ENCODE results near the gene MNT. TPM values are rescaled to one million over a fixed set of nuclear protein-coding genes. Genes with fewer than 3 reads are reported as not detected.

MNT gene
- total RNA-seq, 1 experiment from 2014 or later: 3.2 TPM

DNA sequence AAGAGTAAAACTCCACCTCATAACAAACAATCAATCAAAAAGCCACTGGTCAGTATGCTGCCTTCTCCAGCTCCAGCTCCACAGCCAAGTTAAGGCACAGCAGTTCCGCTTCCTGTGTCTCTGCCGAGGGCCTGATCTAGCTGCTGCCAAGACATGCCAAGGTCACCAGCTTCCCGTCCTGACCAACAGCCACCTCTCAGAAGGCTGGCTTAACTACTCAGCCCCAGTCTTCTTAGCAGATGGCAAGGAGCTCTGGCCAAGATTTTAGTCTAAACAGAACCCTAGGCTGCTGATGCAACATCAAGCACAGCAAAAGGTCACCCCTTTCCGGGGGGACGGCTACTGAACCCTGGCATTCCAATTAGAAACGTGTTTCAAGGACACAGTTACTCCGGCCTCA lies 17.7 kb upstream of the MNT start:
- in situ Hi-C loops (cut with HindIII; ENCODE audit: low sequenced_read_pairs): no loop called here
- DNase-seq (ENCODE audit: low spot score): peak; percentile 82

DNA sequence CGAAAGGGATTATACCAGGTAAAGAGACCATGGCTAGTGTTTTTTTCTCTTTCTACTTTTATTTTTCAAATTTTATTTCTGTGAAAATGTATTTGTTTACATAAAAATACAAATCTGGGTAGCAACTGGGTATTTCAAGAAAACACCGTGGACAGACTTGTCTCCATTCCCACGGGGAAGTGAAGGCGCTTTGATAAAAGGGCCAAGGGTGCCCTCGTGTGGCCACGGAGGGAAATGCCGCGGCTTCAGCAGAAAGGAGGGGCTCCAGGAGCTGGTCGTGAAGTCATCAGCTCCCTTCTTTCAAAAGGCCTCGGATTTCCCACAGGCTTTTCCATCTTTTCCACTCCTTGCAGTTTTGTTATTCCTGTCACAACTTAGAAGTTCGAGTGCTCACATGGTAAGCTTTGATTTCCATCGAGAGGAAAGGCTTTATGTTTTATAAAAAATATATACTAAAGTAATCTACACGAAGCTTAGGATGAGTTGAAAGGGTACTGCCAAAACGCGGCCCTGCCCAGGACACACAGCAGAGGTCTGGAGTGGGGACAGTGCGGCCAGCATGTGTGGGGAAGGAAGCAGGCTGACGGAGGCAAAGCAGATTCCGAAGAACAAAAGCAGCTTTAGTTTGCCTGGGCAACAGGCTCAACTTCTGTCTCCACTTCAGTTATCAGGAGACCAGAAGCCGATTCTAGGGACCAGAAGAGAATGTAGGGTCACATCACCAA lies 15.3 kb upstream of the MNT start:
- in situ Hi-C loops (cut with HindIII; ENCODE audit: low sequenced_read_pairs): no loop called here
- DNase-seq (ENCODE audit: low spot score): peak; percentile 93

DNA sequence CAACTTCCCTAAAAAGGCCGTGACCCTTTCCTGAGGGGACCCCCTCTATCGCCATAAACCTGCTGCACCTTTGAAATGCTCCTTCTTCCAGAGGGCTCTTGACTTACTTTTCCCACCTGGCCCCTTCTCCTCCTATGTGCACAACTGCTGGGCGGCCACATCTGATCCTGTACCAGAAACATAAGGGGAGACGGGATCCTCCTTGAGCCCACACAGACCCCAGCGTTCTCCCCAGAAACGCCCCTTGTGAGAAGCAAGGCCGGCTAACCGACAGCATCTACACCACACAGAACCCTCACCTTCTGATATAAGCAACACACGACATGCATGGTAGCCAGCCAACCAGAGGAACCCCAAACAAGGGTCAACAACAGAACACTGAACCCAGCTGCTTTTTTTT lies 14.2 kb upstream of the MNT start:
- DNase-seq (ENCODE audit: low spot score): no peak
- in situ Hi-C loops (cut with HindIII; ENCODE audit: low sequenced_read_pairs): no loop called here

DNA sequence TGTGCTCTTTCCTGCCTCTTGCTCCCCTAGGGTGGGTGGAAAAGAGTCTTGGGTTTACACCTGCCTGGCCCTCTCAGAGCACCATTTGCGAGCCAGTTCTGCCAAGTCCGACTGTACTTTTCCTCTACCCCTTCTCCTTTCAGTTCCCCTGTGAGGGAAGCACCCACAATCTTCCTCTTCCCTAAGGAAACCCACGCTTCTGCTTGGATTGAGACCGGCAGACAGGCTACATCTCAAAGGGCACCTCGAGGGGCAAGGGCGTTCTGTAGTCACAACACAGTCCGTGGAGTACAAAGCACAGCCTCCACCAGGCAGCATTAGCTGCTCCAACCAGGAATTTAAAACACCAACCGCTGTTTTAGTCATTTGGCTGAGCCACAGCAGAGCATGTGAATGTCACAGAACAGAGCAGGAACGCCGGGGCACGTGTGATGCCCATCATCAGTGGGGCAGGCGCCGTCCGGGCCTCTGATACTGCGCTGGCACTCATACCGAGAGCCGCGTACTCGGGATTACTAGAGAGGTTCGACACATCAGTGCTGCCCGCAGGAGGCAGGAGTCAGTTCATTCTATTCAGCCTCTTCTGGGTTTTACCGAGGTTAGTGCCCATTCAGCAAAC lies 13.7 kb upstream of the MNT start:
- in situ Hi-C loops (cut with HindIII; ENCODE audit: low sequenced_read_pairs): no loop called here
- DNase-seq (ENCODE audit: low spot score): no peak

- peak; percentile 91 for DNase-seq (ENCODE audit: low spot score)
Observed at GRCh38 chr17:2412561-2413021, 11.7 kb upstream of the MNT start.

GRCh38 chr17:2410951-2411350 lies 10.1 kb upstream of the MNT start:
- no peak for DNase-seq (ENCODE audit: low spot score)
- in situ Hi-C loops (cut with HindIII; ENCODE audit: low sequenced_read_pairs): no loop called here

More at GRCh38 chr17:2412561-2413021, 11.7 kb upstream of the MNT start:
- in situ Hi-C loops (cut with HindIII; ENCODE audit: low sequenced_read_pairs): no loop called here

DNA sequence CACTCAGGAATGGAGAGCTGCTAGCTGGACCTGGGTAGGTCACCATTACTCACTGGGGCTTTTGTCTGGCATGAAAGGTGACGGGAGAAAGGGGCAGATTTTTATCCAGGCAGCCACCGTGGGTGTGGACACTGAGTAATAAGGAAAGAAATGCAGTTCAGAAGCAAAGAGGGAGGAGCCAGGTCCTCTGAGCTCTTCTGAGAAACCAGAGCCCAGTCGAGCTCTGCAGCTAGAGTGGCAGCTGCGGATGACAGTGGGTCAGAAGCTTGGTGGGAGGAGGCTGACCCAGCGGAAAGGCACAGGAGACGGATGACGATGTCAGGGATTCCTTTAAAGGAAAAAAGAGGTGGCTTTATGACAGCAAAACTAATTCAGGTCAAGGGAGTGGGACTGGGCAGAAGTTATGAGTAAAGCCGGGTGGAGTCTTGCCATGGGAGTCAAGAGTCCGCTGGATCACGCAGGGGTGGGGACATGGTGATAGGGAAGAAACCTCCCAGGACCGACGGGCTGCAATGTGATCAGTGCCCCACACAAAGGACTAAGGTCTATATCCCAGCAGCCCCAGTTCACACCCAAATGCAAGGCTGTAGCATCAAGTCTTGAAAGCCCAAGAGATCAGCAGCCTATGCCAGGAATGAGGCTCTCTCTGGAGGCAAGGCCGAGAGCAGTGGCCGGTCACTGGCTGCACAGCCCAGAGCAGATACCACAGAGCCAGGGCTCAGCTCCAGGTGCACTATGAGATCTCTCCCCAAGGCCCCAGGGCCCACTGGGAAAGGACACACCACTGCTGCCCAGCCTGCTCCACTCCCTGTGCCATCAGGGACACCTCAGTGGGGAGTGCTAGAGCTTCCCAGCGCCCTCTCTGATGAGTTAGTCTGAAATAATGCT lies 6.3 kb upstream of the MNT start:
- in situ Hi-C loops (cut with HindIII; ENCODE audit: low sequenced_read_pairs): no loop called here
- DNase-seq (ENCODE audit: low spot score): no peak

DNA sequence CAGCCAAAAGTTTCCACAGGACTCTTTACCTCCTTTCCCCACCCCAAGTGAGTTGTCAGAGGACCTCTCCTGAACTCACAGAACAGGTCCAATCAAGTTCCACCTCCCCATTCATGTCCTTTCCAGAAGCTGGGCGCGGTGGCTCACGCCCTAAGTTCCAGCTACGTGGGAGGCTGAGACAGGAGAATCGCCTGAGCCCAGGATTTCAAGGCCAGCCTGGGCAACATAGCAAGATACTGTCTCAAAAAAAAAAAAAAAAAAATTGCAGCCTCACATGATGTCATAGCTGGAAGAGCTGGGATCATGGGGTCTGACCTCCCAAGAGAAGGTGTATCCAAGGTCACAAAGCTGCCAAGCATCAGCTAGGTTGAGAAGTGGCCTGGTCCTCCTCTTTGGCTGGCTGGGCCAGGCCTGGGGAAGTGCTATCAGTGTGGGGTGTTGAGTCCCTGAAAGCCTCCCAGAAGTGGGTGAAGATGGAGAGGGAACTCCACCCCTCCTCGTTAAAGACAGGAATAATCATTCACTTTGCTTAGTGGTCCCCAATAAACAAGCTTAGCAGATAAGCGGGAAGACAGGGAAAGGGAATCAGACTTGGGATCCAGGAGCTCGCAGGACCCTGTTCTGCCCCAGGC lies 5.5 kb upstream of the MNT start:
- in situ Hi-C loops (cut with HindIII; ENCODE audit: low sequenced_read_pairs): no loop called here
- DNase-seq (ENCODE audit: low spot score): no peak

DNA sequence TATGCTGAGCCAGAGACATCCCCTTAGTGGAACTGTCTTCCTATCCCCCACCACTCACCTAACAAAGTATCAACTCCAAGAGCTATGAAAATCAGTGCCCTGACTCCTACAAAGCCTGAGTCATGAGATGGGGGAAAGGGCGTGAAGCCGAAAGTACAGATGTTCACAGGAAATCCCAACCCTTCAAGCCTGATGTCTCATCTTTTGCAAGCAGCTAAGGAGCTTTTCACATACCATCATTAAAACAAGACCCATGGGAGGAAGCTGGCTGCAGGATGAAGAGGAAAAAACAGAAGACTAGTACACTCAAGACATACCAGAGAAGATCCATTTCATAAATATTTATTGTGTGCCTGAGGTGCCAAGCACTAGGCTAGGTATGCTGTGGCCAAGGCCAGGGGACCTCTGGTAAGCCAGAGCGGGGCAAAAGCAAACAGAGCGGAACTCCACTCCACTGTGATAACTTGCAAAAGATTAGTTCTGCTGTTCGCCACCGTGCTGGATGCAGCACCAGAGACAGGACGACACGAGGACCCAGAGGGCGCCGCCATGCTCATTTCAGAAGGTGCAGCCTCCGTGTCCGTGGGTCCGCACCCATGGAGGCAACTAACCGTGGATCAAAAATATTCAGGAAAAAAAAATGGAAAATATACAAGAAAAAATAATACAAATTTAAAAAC lies 4.5 kb upstream of the MNT start:
- DNase-seq (ENCODE audit: low spot score): no peak
- in situ Hi-C loops (cut with HindIII; ENCODE audit: low sequenced_read_pairs): no loop called here

DNA sequence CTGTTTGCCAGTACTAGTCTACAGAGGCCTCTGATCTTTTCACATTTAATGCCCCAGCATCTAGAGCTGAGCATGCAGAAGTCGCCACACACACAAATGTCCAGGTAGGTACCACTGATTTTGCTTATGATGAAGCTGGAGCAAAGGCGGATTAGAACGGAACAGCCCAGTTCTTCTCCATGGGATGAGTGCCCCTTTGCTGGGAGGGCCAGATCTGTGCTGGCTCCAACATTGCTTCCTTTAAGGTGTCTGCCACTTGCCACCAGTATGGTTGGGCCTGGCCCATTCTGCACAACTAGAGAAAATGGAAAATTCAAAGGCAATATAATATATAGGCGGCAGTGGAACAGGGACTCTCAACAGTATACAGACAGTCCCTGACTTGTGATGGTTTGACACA lies 2.2 kb upstream of the MNT start:
- in situ Hi-C loops (cut with HindIII; ENCODE audit: low sequenced_read_pairs): no loop called here
- DNase-seq (ENCODE audit: low spot score): no peak

DNA sequence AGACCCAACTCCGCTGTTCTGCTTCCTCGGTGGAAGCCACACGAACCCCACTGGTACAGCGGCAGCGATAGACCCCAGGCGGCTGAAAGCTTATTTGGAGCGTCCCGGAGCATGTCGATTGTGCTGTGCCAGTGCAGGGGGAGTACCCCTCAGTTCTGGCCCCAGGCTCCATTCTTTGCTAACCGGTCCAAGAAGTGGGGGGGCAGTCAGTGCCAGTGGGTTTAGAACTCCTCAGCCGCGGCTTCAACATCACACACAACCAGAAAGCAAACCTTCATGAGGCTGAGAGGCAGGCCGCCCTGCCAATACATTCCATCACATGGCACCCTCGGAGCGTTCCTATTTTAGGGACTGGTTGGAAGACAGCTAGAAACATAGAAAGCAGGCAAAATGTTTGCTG lies 1.7 kb upstream of the MNT start:
- DNase-seq (ENCODE audit: low spot score): no peak
- in situ Hi-C loops (cut with HindIII; ENCODE audit: low sequenced_read_pairs): no loop called here

- in situ Hi-C loops (cut with HindIII; ENCODE audit: low sequenced_read_pairs): no loop called here
- peak; percentile 98 for DNase-seq (ENCODE audit: low spot score)
Observed at GRCh38 chr17:2401426-2402221, 764 bp upstream of the MNT start.

- DNase-seq (ENCODE audit: low spot score): peak; percentile 48
- in situ Hi-C loops (cut with HindIII; ENCODE audit: low sequenced_read_pairs): no loop called here
Observed at GRCh38 chr17:2400474-2400866, 390 bp downstream of the MNT start.

- in situ Hi-C loops (cut with HindIII; ENCODE audit: low sequenced_read_pairs): no loop called here
- DNase-seq (ENCODE audit: low spot score): peak; percentile 92
Observed at GRCh38 chr17:2399572-2400473, 1.0 kb downstream of the MNT start.

DNA sequence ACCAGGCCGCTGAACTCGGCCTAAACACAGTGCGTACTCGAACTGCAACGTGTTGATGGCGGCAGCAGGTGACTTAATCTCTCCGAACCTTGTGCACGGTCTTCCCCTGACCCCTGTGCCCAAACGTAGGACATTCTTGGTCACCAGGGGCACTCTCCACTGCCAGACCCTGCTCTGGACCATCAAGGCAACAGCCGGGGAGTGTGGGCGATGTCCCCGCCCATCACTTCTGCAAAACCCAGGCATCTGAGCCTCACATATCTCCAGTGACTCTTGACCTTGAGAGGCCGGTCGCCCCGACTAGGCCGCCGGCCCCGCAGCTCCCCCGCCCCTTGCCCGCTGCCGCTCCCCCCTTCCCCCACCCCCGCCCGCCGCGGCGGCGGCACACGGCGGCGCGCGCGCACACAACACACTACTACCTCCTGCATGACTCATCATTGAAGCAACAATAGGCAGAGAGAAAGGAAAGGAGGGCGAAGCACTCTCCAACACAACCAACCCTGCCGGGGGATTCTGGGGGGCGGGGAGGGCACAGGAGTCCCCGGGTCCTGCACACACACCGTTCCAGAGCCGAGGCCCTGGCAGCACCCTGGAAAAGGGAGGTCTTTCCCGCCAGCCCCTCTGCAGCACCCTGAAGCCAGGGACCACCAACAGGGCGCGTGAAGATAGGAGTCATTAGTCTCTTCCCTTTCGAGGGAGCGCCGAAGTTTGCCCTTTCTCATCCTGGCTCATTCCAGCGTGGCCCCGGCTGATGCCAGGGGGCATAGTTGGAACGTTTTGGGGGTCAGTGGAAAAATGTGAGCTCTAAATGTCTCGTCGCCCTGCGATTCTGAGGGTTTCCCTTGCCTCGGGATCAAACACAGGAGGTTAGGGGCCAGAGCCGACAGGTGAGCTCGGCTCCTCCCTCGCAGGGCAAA lies 1.9 kb downstream of the MNT start:
- peak; percentile 58 for DNase-seq (ENCODE audit: low spot score)
- in situ Hi-C loops (cut with HindIII; ENCODE audit: low sequenced_read_pairs): no loop called here

DNA sequence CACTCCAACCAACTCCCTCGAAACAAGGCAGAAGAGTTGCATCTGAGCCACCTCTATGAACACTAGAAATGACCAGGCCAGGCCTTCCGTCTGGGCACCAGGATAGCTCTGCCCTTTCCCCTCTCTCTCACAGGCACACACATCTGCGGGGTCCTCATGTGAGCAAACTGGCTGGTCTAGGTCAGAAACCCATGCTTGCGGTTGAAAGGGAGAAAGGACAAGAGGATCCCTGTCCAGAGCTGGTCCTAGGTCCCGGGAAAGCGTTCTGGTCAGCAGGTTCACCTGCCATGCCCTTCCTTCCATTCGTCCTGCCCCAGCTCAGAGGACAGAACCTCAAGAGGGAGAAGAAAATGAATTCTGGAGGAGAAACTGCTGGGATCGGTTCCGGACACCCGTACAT lies 2.7 kb downstream of the MNT start:
- in situ Hi-C loops (cut with HindIII; ENCODE audit: low sequenced_read_pairs): no loop called here
- DNase-seq (ENCODE audit: low spot score): no peak

Measured in G401 (cell line).